ENCODE results near the gene ERP27.
A peak's percentile ranks its signal among the peaks of the same experiment; 100 is the strongest.

Gene ERP27

GRCh38 chr12:14946162-14946561 is 7.8 kb upstream of the ERP27 start:
- H3K4me3 ChIP-seq (ENCODE audit: low read depth, low read length), result no peak overlapping the region
- no peak for DNase-seq (ENCODE audit: low read depth)
- TF ChIP-seq MAX (IDR thresholded peaks at IDR 0.05; ENCODE audit: low read depth, low read length) (no peak), POLR2A (IDR thresholded peaks at IDR 0.05; ENCODE audit: extremely low read depth, insufficient read length) (no peak), MYC (IDR thresholded peaks at IDR 0.05; ENCODE audit: low read depth, low read length) (no peak)
- TF ChIP-seq, protein P1, sequence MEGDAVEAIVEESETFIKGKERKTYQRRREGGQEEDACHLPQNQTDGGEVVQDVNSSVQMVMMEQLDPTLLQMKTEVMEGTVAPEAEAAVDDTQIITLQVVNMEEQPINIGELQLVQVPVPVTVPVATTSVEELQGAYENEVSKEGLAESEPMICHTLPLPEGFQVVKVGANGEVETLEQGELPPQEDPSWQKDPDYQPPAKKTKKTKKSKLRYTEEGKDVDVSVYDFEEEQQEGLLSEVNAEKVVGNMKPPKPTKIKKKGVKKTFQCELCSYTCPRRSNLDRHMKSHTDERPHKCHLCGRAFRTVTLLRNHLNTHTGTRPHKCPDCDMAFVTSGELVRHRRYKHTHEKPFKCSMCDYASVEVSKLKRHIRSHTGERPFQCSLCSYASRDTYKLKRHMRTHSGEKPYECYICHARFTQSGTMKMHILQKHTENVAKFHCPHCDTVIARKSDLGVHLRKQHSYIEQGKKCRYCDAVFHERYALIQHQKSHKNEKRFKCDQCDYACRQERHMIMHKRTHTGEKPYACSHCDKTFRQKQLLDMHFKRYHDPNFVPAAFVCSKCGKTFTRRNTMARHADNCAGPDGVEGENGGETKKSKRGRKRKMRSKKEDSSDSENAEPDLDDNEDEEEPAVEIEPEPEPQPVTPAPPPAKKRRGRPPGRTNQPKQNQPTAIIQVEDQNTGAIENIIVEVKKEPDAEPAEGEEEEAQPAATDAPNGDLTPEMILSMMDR (IDR thresholded peaks at IDR 0.05; ENCODE audit: low read depth, low read length), result no peak

DNA sequence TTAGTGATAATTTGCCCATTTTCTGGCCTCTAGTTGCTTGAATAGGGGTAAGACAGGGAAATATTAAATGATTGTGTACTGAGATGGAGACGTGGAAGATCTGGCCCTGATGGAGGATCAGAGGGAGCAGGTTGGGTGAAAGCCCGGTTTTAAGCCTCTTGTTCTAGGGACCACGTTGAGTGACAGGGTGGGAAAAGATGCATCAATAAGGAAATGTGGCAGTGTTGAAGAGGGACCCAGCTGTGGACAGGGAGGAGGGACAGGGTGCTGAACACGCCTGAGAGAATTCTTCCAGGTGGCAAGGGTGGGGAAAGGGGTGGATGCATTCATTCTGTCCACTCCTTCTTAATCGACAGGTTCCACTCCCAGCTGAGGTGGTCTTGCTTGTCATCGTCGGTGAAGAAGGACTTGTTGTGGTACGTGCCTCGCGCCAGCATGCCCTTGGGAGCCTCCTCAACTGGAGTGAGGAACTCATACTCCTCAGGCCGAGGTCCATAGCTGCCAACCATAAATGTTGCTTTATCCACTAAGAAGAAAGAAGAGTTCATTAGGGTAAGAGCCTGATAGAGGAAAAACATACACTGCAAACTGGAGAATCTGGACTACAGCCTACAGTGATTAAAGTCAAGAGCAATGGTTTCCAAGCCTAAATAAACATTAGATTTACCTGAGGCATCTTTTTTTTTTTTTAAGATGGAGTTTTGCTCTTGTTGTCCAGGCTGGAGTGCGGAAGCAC is 4.0 kb upstream of the ERP27 start:
- DNase-seq (ENCODE audit: low read depth), result no peak
- TF ChIP-seq, protein P1 (IDR thresholded peaks at IDR 0.05; ENCODE audit: low read depth, low read length), result no peak
- no peak for TF ChIP-seq MYC (IDR thresholded peaks at IDR 0.05; ENCODE audit: low read depth, low read length)
- no peak for TF ChIP-seq POLR2A (IDR thresholded peaks at IDR 0.05; ENCODE audit: extremely low read depth, insufficient read length)
- TF ChIP-seq MAX (IDR thresholded peaks at IDR 0.05; ENCODE audit: low read depth, low read length), result no peak
- H3K4me3 ChIP-seq (ENCODE audit: low read depth, low read length), result no peak overlapping the region

GRCh38 chr12:14941369-14941768 is 3.0 kb upstream of the ERP27 start:
- no peak for DNase-seq (ENCODE audit: low read depth)
- TF ChIP-seq POLR2A (IDR thresholded peaks at IDR 0.05; ENCODE audit: extremely low read depth, insufficient read length) (peak; percentile 3), MYC (IDR thresholded peaks at IDR 0.05; ENCODE audit: low read depth, low read length) (no peak)

GRCh38 chr12:14937689-14938088 is 648 bp downstream of the ERP27 start:
- no peak for TF ChIP-seq POLR2A (IDR thresholded peaks at IDR 0.05; ENCODE audit: extremely low read depth, insufficient read length)
- TF ChIP-seq, protein P1 (IDR thresholded peaks at IDR 0.05; ENCODE audit: low read depth, low read length), result peak; percentile 35
- DNase-seq (ENCODE audit: low read depth), result no peak
- H3K4me3 ChIP-seq (ENCODE audit: low read depth, low read length), result no peak overlapping the region

More at GRCh38 chr12:14941369-14941768, 3.0 kb upstream of the ERP27 start:
- H3K4me3 ChIP-seq (ENCODE audit: low read depth, low read length), result no peak overlapping the region

GRCh38 chr12:14937014-14937413 is 1.3 kb downstream of the ERP27 start:
- no peak for DNase-seq (ENCODE audit: low read depth)
- no peak for TF ChIP-seq POLR2A (IDR thresholded peaks at IDR 0.05; ENCODE audit: extremely low read depth, insufficient read length)
- TF ChIP-seq, protein P1 (IDR thresholded peaks at IDR 0.05; ENCODE audit: low read depth, low read length), result no peak
- TF ChIP-seq MAX (IDR thresholded peaks at IDR 0.05; ENCODE audit: low read depth, low read length), result no peak
- no peak for TF ChIP-seq MYC (IDR thresholded peaks at IDR 0.05; ENCODE audit: low read depth, low read length)
- H3K4me3 ChIP-seq (ENCODE audit: low read depth, low read length), result no peak overlapping the region

- no peak for DNase-seq (ENCODE audit: low read depth)
- no peak overlapping the region for H3K4me3 ChIP-seq (ENCODE audit: low read depth, low read length)
- no peak for TF ChIP-seq MYC (IDR thresholded peaks at IDR 0.05; ENCODE audit: low read depth, low read length)
- TF ChIP-seq, protein P1 (IDR thresholded peaks at IDR 0.05; ENCODE audit: low read depth, low read length), result peak; percentile 28
Measured at GRCh38 chr12:14936224-14936861, 2.0 kb downstream of the ERP27 start.
